HG03432 (cell line): ENCODE data around the gene BAD.

ENCODE experiments used
- ATAC-seq: cut with Tn5 transposase; IDR thresholded peaks from one replicate; pipeline ENCODE4 v1.9.1; 2021; ENCODE audit warnings: mild to moderate bottlenecking, moderate library complexity; ENCODE audit not compliant: unreplicated experiment

The BAD gene

DNA sequence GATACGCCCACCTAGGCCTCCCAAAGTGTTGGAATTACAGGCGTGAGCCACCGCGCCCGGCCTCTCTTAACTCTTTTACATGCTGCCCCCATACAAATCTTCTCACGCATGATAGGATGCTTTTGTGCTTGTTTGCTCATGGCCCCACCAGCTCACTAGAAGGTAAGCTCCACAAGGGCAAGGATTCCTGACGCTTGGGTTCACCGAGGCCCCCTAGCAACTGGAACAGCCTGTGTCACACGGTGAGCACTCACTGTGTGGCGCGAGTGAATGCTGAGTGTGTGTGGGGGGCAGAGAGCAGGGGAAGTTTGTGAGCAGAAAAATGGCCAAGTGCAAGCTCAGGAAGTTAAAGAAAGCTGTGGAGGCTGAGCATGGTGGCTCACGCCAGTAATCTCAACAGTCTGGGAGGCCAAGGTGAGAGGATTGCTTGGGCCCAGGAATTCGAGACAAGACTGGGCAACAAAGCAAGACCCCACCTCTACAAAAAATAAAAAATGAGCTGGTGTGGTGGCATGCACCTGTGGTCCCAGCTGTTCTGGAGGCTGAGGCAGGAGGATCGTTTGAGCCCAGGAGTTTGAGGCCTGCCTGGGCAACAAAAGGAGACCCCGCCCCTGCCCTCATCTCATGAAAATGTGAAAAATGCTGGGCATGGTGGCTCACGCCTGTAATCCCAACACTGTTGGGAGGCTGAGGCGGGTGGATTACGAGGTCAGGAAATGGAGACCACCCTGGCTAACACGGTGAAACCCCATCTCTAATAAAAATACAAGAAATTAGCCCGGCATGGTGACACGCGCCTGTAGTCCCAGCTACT is 2.3 kb downstream of the BAD start:
- no peak for ATAC-seq

GRCh38 chr11:64278576-64279190 is 5.8 kb downstream of the BAD start:
- no peak for ATAC-seq

GRCh38 chr11:64276653-64277431 is 7.6 kb downstream of the BAD start:
- no peak for ATAC-seq

DNA sequence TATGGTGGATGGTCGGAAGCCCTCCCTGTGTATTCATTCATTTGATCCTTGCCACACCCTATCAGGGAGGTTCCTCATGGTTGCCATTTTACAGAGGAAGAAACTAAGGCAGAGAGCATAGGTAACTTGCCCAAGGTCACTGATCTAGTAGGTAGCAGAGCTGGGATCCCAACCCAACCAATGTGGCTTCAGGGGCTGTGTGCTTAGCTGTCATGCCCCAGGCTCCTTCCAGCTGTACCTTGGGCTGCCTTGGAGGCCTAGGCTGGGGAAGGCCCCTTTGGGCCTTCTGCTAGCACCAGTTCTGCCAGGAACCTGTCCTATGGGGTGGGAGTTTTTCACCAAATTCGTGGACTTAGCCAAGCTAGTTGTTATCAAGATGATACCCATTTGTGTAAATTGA is 8.6 kb downstream of the BAD start:
- no peak for ATAC-seq

DNA sequence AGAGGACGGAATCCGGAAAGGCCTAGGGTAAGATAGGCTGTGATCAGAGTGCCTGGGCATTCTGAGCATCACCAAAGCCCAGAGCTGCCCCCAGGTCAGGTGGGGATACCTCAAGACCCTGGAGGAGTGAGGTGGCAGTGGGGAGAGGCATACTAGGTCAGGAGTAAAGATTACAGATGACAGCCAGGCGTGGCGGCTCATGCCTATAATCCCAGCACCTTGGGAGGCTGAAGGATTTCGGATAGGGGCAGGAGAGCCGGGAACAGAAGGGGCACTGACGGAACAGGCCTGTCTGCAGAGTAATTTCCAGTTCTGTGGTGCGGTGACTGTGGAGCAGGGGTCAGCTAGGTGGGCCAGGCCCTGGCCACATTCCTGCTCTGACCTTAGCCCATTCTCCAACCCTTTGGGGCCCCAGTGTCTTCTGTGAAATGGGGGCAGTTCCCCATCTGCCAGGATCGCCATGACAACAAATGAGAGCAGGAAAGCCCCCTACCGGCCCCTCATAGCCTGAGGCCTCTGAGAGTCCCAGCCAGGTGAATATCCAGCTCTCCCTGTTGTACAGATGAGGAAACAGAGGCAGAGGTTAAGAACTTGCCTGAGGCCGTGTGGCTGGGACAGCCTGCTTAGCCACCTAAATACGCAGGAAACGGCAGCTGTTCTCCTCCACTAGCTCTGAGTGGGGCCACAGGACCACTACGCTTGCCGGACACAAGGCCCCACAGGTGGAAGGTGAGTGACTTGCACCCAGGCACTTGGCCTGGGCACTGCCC is 9.2 kb downstream of the BAD start:
- ATAC-seq = no peak

DNA sequence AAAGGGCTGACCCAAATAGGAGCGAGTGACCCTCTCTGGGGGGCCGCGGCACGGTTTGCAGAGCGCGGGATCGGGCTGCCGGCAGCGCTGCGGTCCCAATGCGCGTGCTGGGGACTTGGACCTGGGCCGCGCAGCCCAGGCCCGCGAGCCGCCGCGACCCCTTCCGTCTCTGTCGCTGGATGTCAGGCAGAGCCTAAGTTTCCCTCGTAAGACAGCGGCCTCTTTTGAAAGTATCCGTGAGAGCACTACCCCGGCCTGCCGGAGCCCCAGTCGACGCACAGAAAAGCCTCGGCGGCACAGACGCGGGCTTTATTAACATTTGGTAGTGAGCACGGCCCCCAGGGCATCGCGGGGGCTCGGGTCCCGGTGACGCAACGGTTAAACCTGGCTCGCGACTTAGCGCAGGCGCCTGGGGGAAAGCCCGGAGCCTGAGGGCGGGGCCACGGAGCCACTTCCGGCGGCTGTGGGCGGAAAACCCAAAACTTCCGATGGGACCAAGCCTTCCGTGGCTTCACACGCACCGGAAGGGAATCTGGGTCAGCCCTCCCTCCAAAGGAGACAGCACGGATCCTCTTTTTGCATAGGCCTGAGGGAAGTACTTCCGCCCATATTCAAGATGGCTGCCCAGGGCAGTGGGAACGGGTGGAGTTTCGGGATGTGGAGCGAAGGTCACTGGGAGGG is 14.8 kb downstream of the BAD start:
- peak; percentile 67 for ATAC-seq

DNA sequence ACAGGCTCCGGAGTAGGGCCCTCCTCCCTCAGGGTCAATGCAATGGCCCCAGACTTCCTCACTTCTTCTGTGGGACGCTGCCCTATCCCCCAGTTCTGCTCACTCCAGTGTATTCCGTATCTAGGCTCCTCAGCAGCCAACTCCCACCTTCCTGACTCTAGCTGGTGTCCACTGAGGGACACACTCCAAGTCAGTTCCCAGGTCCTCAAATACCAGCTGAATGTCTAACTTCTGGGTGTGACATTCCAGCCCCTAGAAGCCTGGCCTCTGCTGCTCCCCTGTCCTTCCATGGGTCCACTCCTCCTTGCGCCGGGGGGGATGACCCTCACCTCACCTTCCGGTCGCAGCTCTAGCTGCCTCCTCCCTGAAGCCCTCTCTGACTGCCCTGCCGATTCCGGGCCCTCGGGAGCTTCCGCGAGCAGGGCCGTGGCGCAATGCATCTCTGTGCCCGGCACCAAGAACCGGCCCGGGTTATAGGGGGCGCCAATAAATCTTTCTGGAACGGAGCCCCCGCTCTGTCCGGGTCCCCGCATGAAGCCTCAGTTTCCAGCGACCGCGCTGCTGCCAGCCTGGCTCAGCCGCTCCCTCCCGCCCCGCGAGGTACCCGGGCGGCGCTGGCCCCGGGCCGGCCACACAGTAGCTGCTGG is 15.4 kb downstream of the BAD start:
- peak; percentile 18 for ATAC-seq

DNA sequence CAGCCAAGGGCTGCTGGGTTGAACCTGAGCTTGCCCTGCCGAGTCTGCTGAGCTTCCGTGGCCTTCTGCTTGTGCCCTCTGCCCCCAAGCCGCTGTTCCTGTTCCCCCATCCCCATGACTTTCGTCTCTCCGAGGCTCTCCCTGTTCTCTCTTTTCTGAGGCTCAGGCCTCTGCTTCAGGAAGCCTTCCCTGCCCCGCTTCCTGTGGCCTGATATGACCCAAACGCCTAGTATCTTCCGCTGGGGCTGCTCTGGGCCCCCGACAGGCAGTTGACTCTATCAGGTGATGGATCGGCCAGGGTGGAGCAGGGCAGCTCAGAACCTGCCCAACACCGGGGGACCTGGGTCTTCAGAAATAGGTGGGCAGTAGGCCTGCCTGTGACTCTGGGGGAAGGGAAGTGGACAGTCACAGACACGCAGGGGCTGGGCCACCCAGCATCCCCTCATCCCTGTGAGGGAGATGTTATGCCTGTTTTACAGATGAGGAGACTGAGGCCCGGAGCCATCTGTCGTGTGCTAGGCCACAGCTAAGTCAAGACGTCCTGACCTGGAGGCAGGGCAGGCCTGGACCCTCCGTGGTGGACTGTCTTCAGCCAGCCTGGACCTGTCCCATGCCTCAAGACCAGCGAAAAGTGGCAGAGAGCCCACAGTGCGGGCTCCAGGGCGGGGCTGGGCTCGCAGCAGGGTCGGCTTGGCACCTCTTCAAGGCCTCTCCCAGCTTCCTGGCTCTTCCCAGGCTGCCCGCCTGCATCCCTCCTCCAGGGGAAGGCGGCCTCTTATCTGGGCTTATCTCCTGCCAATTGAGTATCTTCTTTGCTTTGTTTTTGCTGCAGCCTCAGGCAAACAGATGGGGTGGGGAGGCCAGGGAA is 16.2 kb downstream of the BAD start:
- no peak for ATAC-seq

GRCh38 chr11:64267207-64267945 is 17.1 kb downstream of the BAD start:
- no peak for ATAC-seq

- ATAC-seq = no peak
Measured at GRCh38 chr11:64266339-64266738, 18.1 kb downstream of the BAD start.

- ATAC-seq = no peak
Measured at GRCh38 chr11:64265176-64266160, 19.0 kb downstream of the BAD start.

DNA sequence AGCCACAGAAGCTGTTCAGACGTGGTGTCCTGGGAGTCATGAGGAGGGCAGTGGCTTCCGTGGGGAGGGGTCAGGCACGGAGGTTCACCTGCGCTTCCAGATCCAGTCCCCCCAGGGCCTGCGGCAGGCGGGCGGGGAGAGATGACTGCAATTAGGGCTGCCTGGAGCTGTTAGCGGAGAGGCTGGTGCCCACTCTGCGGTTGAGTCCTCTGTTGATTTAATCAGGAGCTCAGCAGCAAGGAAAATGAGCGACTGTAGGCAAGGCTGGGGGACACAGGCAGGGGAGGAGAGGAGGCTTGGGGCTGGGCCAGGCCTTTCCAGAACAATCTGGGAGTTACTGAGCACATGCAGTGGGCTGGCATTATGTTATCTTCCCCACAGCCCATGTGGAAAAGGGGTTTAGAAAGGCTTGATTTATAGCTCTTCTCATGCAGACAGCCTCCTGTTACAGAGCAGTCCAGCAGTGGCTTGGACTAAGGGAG is 20.1 kb downstream of the BAD start:
- no peak for ATAC-seq

- no peak for ATAC-seq
Measured at GRCh38 chr11:64263947-64264317, 20.5 kb downstream of the BAD start.

DNA sequence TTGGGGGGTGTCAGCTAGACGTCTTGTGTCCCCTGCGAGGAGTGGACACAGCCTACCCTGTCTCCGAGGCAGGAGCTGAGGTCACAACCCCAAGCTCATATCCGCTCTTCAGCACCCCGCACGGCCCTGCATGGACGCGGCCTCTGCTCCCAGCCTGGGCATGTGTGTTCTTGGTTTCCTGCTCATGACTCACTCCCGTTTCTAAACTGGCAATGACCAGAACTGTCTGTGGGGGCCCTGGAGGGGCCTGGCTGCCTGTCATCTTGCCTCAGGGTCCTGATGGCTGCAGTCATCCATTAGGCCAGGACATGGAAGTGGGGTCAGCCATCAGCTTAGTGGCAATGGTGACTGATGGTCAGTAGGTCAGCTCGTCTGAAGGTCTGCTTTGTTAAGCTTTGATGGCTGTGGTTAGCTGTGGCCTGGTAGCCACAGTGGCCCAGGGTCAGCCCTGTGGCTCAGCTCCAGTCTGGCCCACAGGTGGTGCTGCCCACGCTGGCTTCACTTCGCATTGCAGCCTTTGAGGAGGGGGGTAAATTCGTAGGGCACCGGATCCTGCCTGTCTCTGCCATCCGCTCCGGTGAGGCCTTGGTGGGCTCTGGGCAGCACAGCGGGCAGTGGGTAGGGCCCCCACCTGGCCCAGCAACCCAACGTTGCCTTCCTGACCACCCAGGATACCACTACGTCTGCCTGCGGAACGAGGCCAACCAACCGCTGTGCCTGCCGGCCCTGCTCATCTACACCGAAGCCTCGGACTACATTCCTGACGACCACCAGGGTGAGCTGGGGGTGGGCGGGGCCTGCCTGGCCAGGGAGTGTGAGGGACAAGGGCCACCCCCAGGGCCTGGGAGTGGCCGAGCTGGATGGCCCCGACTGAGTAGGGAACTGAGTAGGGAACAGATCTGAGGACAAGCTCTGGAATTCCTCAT is 21.2 kb downstream of the BAD start:
- ATAC-seq = no peak

DNA sequence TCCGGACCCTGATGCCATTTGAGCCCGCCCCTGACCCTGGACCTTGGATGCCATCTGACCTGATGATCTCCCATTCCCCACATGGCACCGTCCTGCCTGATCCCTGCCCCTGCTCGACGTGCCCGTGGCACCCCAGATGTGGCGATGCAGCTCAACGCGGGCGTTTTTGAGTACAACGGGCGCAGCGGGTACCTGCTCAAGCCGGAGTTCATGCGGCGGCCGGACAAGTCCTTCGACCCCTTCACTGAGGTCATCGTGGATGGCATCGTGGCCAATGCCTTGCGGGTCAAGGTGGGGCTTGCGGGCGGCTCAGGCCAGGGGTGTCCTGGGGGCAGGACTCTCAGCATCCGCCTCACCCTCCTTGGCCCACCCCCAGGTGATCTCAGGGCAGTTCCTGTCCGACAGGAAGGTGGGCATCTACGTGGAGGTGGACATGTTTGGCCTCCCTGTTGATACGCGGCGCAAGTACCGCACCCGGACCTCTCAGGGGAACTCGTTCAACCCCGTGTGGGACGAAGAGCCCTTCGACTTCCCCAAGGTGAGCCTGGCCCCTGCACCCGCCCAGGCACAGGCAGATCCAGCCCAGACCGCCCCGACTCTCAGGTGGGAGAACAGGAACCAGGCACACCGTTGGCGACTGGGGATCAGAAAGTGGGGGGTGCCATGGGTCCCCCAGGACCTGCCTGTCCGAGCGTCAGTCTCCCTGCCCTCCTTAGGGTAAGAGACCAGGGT is 22.0 kb downstream of the BAD start:
- ATAC-seq = no peak
